Fibroblast of lung (primary cell): Measurements from ENCODE around the gene MANEAL. TPM values are rescaled to one million over a fixed set of nuclear protein-coding genes. Genes with fewer than 3 reads are reported as not detected.

Source experiments
- DNase-seq, 2 donors: peaks; one replicate each; pipeline versions ENCODE4 v3.0.0 to v3.0.0-alpha.2; 2010; ENCODE audit warnings: low read depth in 2 of 2
- H2AFZ ChIP-seq: 2 replicates; pipeline ENCODE4 v1.5.1; 2012; ENCODE audit warnings: low read length, control low read depth, inconsistent platforms
- H3K27ac ChIP-seq: 2 replicates; pipeline ENCODE4 v1.5.1; 2011; ENCODE audit warnings: low read length, control low read depth; ENCODE audit not compliant: insufficient read depth
- H3K27me3 ChIP-seq: 2 replicates; pipeline ENCODE4 v1.5.1; 2011; ENCODE audit warnings: mild to moderate bottlenecking, low read length; ENCODE audit not compliant: control insufficient read depth, insufficient read depth
- H3K36me3 ChIP-seq: 2 replicates; pipeline ENCODE4 v1.5.1; 2011; ENCODE audit warnings: low read length; ENCODE audit not compliant: control insufficient read depth, insufficient read depth
- H3K4me1 ChIP-seq: 2 replicates; pipeline ENCODE4 v1.5.1; 2011; ENCODE audit warnings: low read length; ENCODE audit not compliant: control insufficient read depth, insufficient read depth; ENCODE audit errors: extremely low read depth
- H3K4me2 ChIP-seq: 2 replicates; pipeline ENCODE4 v1.5.1; 2011; ENCODE audit warnings: low read length, control low read depth; ENCODE audit not compliant: insufficient read depth; ENCODE audit errors: extremely low read depth
- H3K4me3 ChIP-seq, 4 experiments: fragments of 200-600 bp in 1 of 4; sonication (generic) in 1 of 4; replicated peaks in 1 of 4; 2 replicates each; pipeline ENCODE4 v1.5.1; 2011 to 2016; ENCODE audit warnings: low read length in 4 of 4, low read depth in 3 of 4, mild to moderate bottlenecking in 3 of 4, control low read depth in 2 of 4, inconsistent platforms in 1 of 4, mixed read lengths in 1 of 4; ENCODE audit not compliant: insufficient read depth in 1 of 4; ENCODE audit errors: control extremely low read depth in 1 of 4
- H3K79me2 ChIP-seq: 2 replicates; pipeline ENCODE4 v1.5.1; 2012; ENCODE audit warnings: mild to moderate bottlenecking, low read length, inconsistent platforms; ENCODE audit not compliant: control insufficient read depth, insufficient read depth
- H3K9ac ChIP-seq: 2 replicates; pipeline ENCODE4 v1.5.1; 2011; ENCODE audit warnings: mild to moderate bottlenecking, low read length, control low read depth; ENCODE audit not compliant: insufficient read depth
- H3K9me3 ChIP-seq: 2 replicates; pipeline ENCODE4 v1.5.1; 2012; ENCODE audit warnings: low read depth, low read length; ENCODE audit not compliant: control insufficient read depth, insufficient read depth
- H4K20me1 ChIP-seq: 2 replicates; pipeline ENCODE4 v1.5.1; 2011; ENCODE audit warnings: low read length; ENCODE audit not compliant: control insufficient read depth, insufficient read depth; ENCODE audit errors: extremely low read depth
- CTCF ChIP-seq, 2 donors: IDR thresholded peaks in 1 of 2; conservative IDR thresholded peaks in 1 of 2; 1 replicate in 1 of 2; 2 replicates in 1 of 2; pipeline ENCODE4 v1.5.1; 2011 to 2012; ENCODE audit warnings: low read length in 2 of 2, control low read depth in 1 of 2, inconsistent platforms in 1 of 2, low read depth in 1 of 2, mild to moderate bottlenecking in 1 of 2
- EZH2 ChIP-seq: IDR thresholded peaks from 2 replicates; pipeline ENCODE4 v1.5.1; 2012; ENCODE audit warnings: low read length, control low read depth, mild to moderate bottlenecking; ENCODE audit errors: missing control alignments
- polyA plus RNA-seq, 2 donors: library from polyadenylated mRNA; depleted of rRNA in 1 of 2; stranded (reverse) in 1 of 2; unstranded in 1 of 2; fragments of >200 nt; gene quantifications; 2 replicates each; pipeline ENCODE4 v1.2.1, GENCODE V29; 2011 to 2012; ENCODE audit warnings: missing spikeins in 1 of 2
- total RNA-seq: library from RNA; depleted of rRNA; stranded (reverse); fragments of >200 nt; gene quantifications from 2 replicates; pipeline ENCODE4 v1.2.1, GENCODE V29; 2014

Gene MANEAL
- total and polyA plus RNA-seq, 2 donors (not counting 1 experiment from before 2014, with no cell fraction given) = 0.50 to 0.79 TPM

- DNase-seq = no peak
- H4K20me1 ChIP-seq = no peaks in the 10 kb centered on the region
- TF ChIP-seq EZH2 (peak; percentile 54), CTCF (conservative IDR thresholded peaks at IDR 0.05 in 1 of 2, IDR thresholded peaks at IDR 0.05 in 1 of 2; ENCODE audit: low read depth in 1 of 2, low read length in 2 of 2) (no peak)
- peaks cover 17% of the 10 kb centered on the region for H3K27me3 ChIP-seq
- H2AFZ ChIP-seq = no peak overlapping the region
- H3K4me1 ChIP-seq = no peaks in the 10 kb centered on the region
- H3K4me3 ChIP-seq = no peak overlapping the region
- H3K27ac ChIP-seq = no peak overlapping the region
- H3K9me3 ChIP-seq = no peaks in the 10 kb centered on the region
- H3K9ac ChIP-seq = no peak overlapping the region
- no peak overlapping the region for H3K4me2 ChIP-seq
- H3K79me2 ChIP-seq = no peaks in the 10 kb centered on the region
- H3K36me3 ChIP-seq = no peaks in the 10 kb centered on the region
Measured at GRCh38 chr1:37752213-37752582, 41.4 kb upstream of the MANEAL start.

DNA sequence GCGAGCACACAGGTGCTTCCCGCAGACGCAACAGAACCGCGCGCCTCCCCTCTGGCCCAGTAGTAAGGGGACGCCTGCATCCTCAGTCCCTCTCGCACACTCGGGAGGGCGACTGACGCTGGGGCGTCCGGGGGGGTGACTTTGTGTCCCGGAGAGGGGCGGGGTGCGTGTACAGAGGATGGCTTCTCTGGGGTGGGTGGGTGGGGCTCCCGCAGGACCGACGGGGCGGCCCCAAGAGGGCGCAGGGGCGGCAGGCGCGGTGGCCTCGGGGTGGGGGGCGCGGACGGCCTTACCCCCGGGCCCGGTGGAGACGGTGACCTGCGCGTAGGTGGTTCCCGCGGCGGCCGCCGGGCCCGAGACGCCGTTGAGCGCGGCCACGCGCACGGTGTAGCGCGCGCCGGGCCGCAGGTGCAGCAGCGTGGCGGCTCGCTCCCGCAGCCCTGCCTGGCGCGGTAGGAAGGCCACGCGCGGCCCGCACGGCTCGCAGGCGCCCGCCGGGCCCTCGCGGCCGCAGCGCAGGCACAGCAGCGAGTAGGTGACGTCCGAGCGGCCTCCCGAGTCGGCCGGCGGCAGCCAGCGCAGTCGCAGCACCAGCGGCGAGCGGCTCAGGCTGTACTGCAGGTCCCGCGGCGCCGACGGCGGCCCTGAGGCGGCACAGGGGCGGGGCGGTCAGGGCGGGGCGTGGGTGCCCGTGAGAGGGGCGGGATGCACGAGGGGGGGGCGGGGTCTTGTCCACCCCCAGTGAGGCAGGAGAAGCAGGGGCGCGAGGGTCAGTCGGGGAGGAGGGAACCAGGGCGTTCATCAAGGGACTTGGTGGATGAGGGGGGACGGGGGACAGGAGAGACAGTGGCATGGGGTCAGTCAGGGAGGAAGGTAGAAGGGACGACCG is 40.8 kb upstream of the MANEAL start:
- Histone ChIP-seq H3K4me3 (no peak overlapping the region), H3K27me3 (peaks cover 17% of the 10 kb centered on the region), H3K79me2 (no peaks in the 10 kb centered on the region), H4K20me1 (no peaks in the 10 kb centered on the region), H3K36me3 (no peaks in the 10 kb centered on the region), H3K9me3 (no peaks in the 10 kb centered on the region), H3K9ac (no peak overlapping the region), H3K27ac (no peak overlapping the region), H3K4me1 (no peaks in the 10 kb centered on the region), H2AFZ (no peak overlapping the region), H3K4me2 (no peak overlapping the region)
- peak in 1 of 2 donors; percentile 9 for DNase-seq
- TF ChIP-seq EZH2 (peak; percentile 30), CTCF (conservative IDR thresholded peaks at IDR 0.05 in 1 of 2, IDR thresholded peaks at IDR 0.05 in 1 of 2; ENCODE audit: low read depth in 1 of 2, low read length in 2 of 2) (no peak)

- H3K4me1 ChIP-seq = no peaks in the 10 kb centered on the region
- H4K20me1 ChIP-seq = no peaks in the 10 kb centered on the region
- no peaks in the 10 kb centered on the region for H3K36me3 ChIP-seq
- H3K9ac ChIP-seq = no peak overlapping the region
- H3K27me3 ChIP-seq = peaks cover 17% of the 10 kb centered on the region
- no peak overlapping the region for H2AFZ ChIP-seq
- no peak for DNase-seq
- no peak overlapping the region for H3K27ac ChIP-seq
- no peaks in the 10 kb centered on the region for H3K9me3 ChIP-seq
- TF ChIP-seq EZH2 = peak; percentile 19
- no peak for TF ChIP-seq CTCF (conservative IDR thresholded peaks at IDR 0.05 in 1 of 2, IDR thresholded peaks at IDR 0.05 in 1 of 2; ENCODE audit: low read depth in 1 of 2, low read length in 2 of 2)
- no peak overlapping the region for H3K4me3 ChIP-seq
- no peaks in the 10 kb centered on the region for H3K79me2 ChIP-seq
- no peak overlapping the region for H3K4me2 ChIP-seq
Measured at GRCh38 chr1:37753473-37754321, 40.0 kb upstream of the MANEAL start.
